Kidney (tissue), 14 donors: ENCODE results near the gene NOP14. TPM values are rescaled to one million over a fixed set of nuclear protein-coding genes. Genes with fewer than 3 reads are reported as not detected.

Experiments
- DNase-seq, 5 donors: peaks; one replicate each; pipeline ENCODE4 v3.0.0-alpha.2; 2013 to 2020
- FAIRE-seq: peaks from 2 replicates; lab custom pipeline; 2012; peaks lifted over from hg19 to GRCh38; lab: Jason Lieb, UNC
- H3K27ac ChIP-seq, 2 donors: one replicate each; pipeline ENCODE4 v1.7.0; 2013; ENCODE audit warnings: low read depth in 2 of 2, low read length in 2 of 2, inconsistent platforms in 1 of 2
- H3K27me3 ChIP-seq: one replicate; pipeline ENCODE4 v1.7.1; 2013; ENCODE audit warnings: low read length, inconsistent platforms; ENCODE audit not compliant: control insufficient read depth, insufficient read depth
- H3K36me3 ChIP-seq, 3 donors: one replicate each; pipeline versions ENCODE4 v1.7.0 to v1.7.1; 2013; ENCODE audit warnings: low read length in 3 of 3, control low read depth in 1 of 3, inconsistent platforms in 1 of 3; ENCODE audit not compliant: insufficient read depth in 3 of 3, control insufficient read depth in 2 of 3
- H3K4me1 ChIP-seq, 3 donors: one replicate each; pipeline versions ENCODE4 v1.7.0 to v1.7.1; 2013; ENCODE audit warnings: low read length in 3 of 3, inconsistent platforms in 1 of 3, low read depth in 1 of 3; ENCODE audit not compliant: control insufficient read depth in 2 of 3, insufficient read depth in 2 of 3
- H3K4me3 ChIP-seq, 3 donors: one replicate each; pipeline versions ENCODE4 v1.7.0 to v1.8.1; 2013; ENCODE audit warnings: low read length in 3 of 3, control low read depth in 1 of 3, inconsistent platforms in 1 of 3
- H3K9ac ChIP-seq, 3 donors: one replicate each; pipeline versions ENCODE4 v1.7.0 to v1.7.1; 2013; ENCODE audit warnings: low read length in 3 of 3, control low read depth in 1 of 3, inconsistent platforms in 1 of 3
- H3K9me3 ChIP-seq, 3 donors: one replicate each; pipeline versions ENCODE4 v1.7.0 to v1.7.1; 2013; ENCODE audit warnings: low read length in 3 of 3, control low read depth in 1 of 3, inconsistent platforms in 1 of 3; ENCODE audit not compliant: control insufficient read depth in 2 of 3, insufficient read depth in 1 of 3
- intact Hi-C: fragments of 100-400 bp; cut with DNase I; formaldehyde crosslinking; loops from one replicate; pipeline ENCODE4 v1.11.1; 2022
- polyA plus RNA-seq: library from polyadenylated mRNA; stranded (reverse); fragments of 350-450 nt; fragmentation: Illumina TruSeq; extraction: RNeasy Lipid Tissue Mini Kit (QIAGEN cat#74804); gene quantifications from one replicate; pipeline ENCODE4 v1.2.3, GENCODE V29; 2014; ENCODE audit warnings: low read depth, low replicate concordance; ENCODE audit not compliant: insufficient read depth
- total RNA-seq: library from RNA; stranded (reverse); fragmentation: NEBNext Ultra II Directional; extraction: Animal tissue kit (Norgen Biotek cat#: 25700); gene quantifications from one replicate; pipeline ENCODE4 v1.2.1, GENCODE V29; 2021
- TF ChIP-seq, protein P1 (sequence below): IDR thresholded peaks from 3 replicates; pipeline ENCODE4 v1.5.1; 2012; ENCODE audit warnings: mild to moderate bottlenecking, moderate library complexity, borderline replicate concordance; ENCODE audit not compliant: insufficient read depth; ENCODE audit errors: extremely low read depth
- donor health status: control.
- donor health status: control.
- donor health status: control.
- donor health status: control.
- donor health status: control.
- donor health status: DM: yes; HTN: yes; CAD: no.
- donor health status: Normal renal cell carcinoma (clear cell type).

The NOP14 gene
- total and polyA plus RNA-seq, 2 donors from 2014 or later: 15.1 to 22.0 TPM

DNA sequence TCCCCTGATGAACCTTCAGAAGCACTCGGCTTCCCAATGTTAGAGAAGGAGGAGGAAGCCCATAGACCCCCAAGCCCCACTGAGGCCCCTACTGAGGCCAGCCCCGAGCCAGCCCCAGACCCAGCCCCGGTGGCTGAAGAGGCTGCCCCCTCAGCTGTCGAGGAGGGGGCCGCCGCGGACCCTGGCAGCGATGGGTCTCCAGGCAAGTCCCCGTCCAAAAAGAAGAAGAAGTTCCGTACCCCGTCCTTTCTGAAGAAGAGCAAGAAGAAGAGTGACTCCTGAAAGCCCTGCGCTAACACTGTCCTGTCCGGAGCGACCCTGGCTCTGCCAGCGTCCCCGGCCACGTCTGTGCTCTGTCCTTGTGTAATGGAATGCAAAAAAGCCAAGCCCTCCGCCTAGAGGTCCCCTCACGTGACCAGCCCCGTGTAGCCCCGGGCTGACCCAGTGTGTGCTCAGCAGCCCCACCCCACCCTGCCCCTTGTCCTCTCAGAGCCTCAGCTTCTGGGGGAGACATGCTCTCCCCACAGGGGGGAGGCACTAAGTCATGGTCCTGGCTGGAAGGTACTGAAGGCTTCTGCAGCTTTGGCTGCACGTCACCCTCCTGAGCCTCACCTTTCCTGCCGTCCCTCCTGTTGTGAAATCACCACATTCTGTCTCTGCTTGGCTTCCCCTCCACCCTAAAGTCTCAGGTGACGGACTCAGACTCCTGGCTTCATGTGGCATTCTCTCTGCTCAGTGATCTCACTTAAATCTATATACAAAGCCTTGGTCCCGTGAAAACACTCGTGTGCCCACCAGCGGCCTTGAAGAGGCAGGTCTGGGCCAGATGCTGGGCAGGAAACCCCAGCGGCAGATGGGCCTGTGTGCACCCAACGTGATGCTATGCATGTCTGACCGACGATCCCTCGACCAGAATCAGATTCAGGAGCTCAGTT lies 34.7 kb downstream of the NOP14 start:
- H3K27me3 ChIP-seq: no peaks in the 10 kb centered on the region
- no peak overlapping the region for H3K27ac ChIP-seq
- peaks cover 2 to 54% (median 17%) of the 10 kb centered on the region in 3 donors for H3K36me3 ChIP-seq
- H3K4me3 ChIP-seq: no peak overlapping the region
- no peak overlapping the region for H3K9ac ChIP-seq
- intact Hi-C loops: loop anchor here (10.0 kb wide), 1 partner anchor 164 kb away; no protein-coding TSS in a partner anchor
- FAIRE-seq: no peak
- no peaks in the 10 kb centered on the region for H3K9me3 ChIP-seq
- peak in 1 of 5 donors; percentile 57 for DNase-seq
- TF ChIP-seq, protein P1, sequence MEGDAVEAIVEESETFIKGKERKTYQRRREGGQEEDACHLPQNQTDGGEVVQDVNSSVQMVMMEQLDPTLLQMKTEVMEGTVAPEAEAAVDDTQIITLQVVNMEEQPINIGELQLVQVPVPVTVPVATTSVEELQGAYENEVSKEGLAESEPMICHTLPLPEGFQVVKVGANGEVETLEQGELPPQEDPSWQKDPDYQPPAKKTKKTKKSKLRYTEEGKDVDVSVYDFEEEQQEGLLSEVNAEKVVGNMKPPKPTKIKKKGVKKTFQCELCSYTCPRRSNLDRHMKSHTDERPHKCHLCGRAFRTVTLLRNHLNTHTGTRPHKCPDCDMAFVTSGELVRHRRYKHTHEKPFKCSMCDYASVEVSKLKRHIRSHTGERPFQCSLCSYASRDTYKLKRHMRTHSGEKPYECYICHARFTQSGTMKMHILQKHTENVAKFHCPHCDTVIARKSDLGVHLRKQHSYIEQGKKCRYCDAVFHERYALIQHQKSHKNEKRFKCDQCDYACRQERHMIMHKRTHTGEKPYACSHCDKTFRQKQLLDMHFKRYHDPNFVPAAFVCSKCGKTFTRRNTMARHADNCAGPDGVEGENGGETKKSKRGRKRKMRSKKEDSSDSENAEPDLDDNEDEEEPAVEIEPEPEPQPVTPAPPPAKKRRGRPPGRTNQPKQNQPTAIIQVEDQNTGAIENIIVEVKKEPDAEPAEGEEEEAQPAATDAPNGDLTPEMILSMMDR: no peak
- peaks cover 0 to 22% (median 8%) of the 10 kb centered on the region in 3 donors for H3K4me1 ChIP-seq

DNA sequence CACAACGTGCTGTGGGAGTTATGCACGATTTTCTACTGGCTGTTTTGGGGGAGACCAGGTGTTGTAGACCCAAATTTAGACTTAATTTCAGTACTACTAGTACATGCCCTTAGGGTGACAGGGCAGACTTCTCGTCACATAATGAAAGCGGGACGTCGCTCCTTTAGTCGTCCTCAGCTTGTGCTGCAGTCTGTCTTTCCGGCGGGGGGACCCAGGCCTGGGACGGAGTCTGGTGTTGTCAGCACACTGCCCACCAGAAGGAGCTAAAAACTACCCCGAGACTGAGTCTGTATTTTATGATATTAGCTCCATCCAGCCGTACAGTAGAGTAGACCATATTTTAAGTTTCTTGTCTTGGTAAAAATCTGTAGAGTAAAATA lies 35.5 kb downstream of the NOP14 start:
- intact Hi-C loops: loop anchor here (10.0 kb wide), 1 partner anchor 163 kb away; no protein-coding TSS in a partner anchor

DNA sequence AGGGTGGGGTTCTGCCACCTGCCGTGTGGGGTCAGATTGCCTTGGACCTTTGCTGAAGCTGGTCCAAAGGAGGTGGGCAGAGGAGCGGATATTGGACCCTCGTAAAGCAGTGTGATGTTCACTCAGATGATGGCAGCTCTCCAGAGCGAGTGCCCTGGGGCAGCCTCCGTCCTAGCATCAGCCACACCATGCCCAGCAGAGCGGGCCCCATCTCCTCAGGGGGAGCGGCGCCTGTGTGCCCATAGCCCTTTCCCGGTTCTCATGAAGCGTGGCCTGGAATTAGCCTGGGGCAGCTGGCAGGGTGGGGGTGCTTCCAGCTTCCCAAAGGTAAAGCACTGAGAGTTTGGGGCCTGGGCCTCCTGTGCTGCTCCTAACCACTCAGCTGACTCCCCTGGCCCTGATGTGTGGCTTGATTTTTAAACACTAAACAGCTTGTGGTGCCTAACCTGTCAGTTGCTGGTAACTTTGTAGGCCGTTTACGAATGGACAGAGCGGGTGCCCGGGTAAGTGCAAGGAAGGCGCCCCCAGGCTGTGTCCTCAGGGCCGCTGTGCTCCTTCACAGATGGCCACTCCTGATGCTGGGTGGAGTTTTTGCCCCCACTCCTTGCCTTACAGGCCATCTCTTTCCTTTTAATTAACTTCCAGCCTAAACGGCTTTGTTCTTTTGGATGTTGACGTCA lies 36.0 kb downstream of the NOP14 start:
- Histone ChIP-seq H3K4me3 (no peak overlapping the region), H3K27me3 (no peaks in the 10 kb centered on the region), H3K4me1 (peaks cover 0 to 17% (median 8%) of the 10 kb centered on the region in 3 donors), H3K36me3 (peaks cover 2 to 56% (median 17%) of the 10 kb centered on the region in 3 donors), H3K27ac (no peak overlapping the region), H3K9me3 (no peaks in the 10 kb centered on the region), H3K9ac (no peak overlapping the region)
- DNase-seq (peak in 1 of 5 donors; percentile 65), FAIRE-seq (no peak)
- intact Hi-C loops: loop anchor here (10.0 kb wide), 1 partner anchor 162 kb away; no protein-coding TSS in a partner anchor
- TF ChIP-seq, protein P1: no peak

More for the DNA sequence above, 35.5 kb downstream of the NOP14 start:
- Histone ChIP-seq H3K27me3 (no peaks in the 10 kb centered on the region), H3K36me3 (peaks cover 2 to 56% (median 17%) of the 10 kb centered on the region in 3 donors), H3K4me3 (no peak overlapping the region), H3K9me3 (no peaks in the 10 kb centered on the region), H3K27ac (no peak overlapping the region), H3K9ac (no peak overlapping the region), H3K4me1 (peaks cover 0 to 22% (median 8%) of the 10 kb centered on the region in 3 donors)
- DNase-seq (peak in 1 of 5 donors; percentile 48), FAIRE-seq (no peak)
- TF ChIP-seq, protein P1: no peak
